ENCODE measurements around the gene TNIP1. TPM values are rescaled to one million over a fixed set of nuclear protein-coding genes. Genes with fewer than 3 reads are reported as not detected.
A peak's percentile ranks its signal among the peaks of the same experiment; 100 is the strongest.

The TNIP1 gene
- total RNA-seq, 1 donor from 2014 or later, result 37.1 TPM

GRCh38 chr5:151064916-151065499 lies 15.8 kb downstream of the TNIP1 start:
- Mint-ChIP-seq H3K4me3 (no peak overlapping the region), H3K9me3 (no peaks in the 10 kb centered on the region), H3K27me3 (ENCODE audit: low read depth) (no peaks in the 10 kb centered on the region), H3K36me3 (ENCODE audit: low read depth) (no peaks in the 10 kb centered on the region), H3K27ac (ENCODE audit: unreplicated experiment) (no peak overlapping the region), H3K4me1 (peaks cover 25% of the 10 kb centered on the region)
- DNase-seq (ENCODE audit: low read depth, low spot score), result no peak
- no peak for TF ChIP-seq CTCF (conservative IDR thresholded peaks at IDR 0.05)

- H3K9me3 Mint-ChIP-seq, result no peaks in the 10 kb centered on the region
- TF ChIP-seq CTCF (conservative IDR thresholded peaks at IDR 0.05), result no peak
- no peaks in the 10 kb centered on the region for H3K36me3 Mint-ChIP-seq (ENCODE audit: low read depth)
- peaks cover 25% of the 10 kb centered on the region for H3K4me1 Mint-ChIP-seq
- H3K4me3 Mint-ChIP-seq, result no peak overlapping the region
- H3K27me3 Mint-ChIP-seq (ENCODE audit: low read depth), result no peaks in the 10 kb centered on the region
- peak overlapping the region; percentile 96 for H3K27ac Mint-ChIP-seq (ENCODE audit: unreplicated experiment)
- no peak for DNase-seq (ENCODE audit: low read depth, low spot score)
Measured at GRCh38 chr5:151063142-151063989, 17.5 kb downstream of the TNIP1 start.

- Mint-ChIP-seq H3K4me1 (peaks cover 17% of the 10 kb centered on the region), H3K9me3 (no peaks in the 10 kb centered on the region), H3K27me3 (ENCODE audit: low read depth) (no peaks in the 10 kb centered on the region), H3K27ac (ENCODE audit: unreplicated experiment) (no peak overlapping the region), H3K36me3 (ENCODE audit: low read depth) (no peaks in the 10 kb centered on the region), H3K4me3 (no peak overlapping the region)
- DNase-seq (ENCODE audit: low read depth, low spot score), result no peak
- TF ChIP-seq CTCF (conservative IDR thresholded peaks at IDR 0.05), result no peak
Measured at GRCh38 chr5:151062405-151063141, 18.3 kb downstream of the TNIP1 start.

- H3K4me1 Mint-ChIP-seq, result peaks cover 9% of the 10 kb centered on the region
- no peak for TF ChIP-seq CTCF (conservative IDR thresholded peaks at IDR 0.05)
- H3K27ac Mint-ChIP-seq (ENCODE audit: unreplicated experiment), result no peak overlapping the region
- no peaks in the 10 kb centered on the region for H3K9me3 Mint-ChIP-seq
- H3K27me3 Mint-ChIP-seq (ENCODE audit: low read depth), result no peaks in the 10 kb centered on the region
- H3K4me3 Mint-ChIP-seq, result no peak overlapping the region
- no peak for DNase-seq (ENCODE audit: low read depth, low spot score)
- no peaks in the 10 kb centered on the region for H3K36me3 Mint-ChIP-seq (ENCODE audit: low read depth)
Measured at GRCh38 chr5:151060742-151061141, 20.1 kb downstream of the TNIP1 start.

GRCh38 chr5:151058891-151059489 lies 21.8 kb downstream of the TNIP1 start:
- DNase-seq (ENCODE audit: low read depth, low spot score), result no peak
- Mint-ChIP-seq H3K27ac (ENCODE audit: unreplicated experiment) (no peak overlapping the region), H3K27me3 (ENCODE audit: low read depth) (no peaks in the 10 kb centered on the region), H3K9me3 (no peaks in the 10 kb centered on the region), H3K4me1 (peaks cover 6% of the 10 kb centered on the region), H3K4me3 (no peak overlapping the region), H3K36me3 (ENCODE audit: low read depth) (no peaks in the 10 kb centered on the region)
- no peak for TF ChIP-seq CTCF (conservative IDR thresholded peaks at IDR 0.05)

Data from neural crest cell (in vitro differentiated cells).